Smooth muscle cell of the brain vasculature (primary cell): ENCODE measurements around the gene OLA1.

Experiments
- DNase-seq: peaks from one replicate; pipeline ENCODE4 v3.0.0-alpha.2; 2012; ENCODE audit warnings: low read depth, low spot score

The OLA1 gene

DNA sequence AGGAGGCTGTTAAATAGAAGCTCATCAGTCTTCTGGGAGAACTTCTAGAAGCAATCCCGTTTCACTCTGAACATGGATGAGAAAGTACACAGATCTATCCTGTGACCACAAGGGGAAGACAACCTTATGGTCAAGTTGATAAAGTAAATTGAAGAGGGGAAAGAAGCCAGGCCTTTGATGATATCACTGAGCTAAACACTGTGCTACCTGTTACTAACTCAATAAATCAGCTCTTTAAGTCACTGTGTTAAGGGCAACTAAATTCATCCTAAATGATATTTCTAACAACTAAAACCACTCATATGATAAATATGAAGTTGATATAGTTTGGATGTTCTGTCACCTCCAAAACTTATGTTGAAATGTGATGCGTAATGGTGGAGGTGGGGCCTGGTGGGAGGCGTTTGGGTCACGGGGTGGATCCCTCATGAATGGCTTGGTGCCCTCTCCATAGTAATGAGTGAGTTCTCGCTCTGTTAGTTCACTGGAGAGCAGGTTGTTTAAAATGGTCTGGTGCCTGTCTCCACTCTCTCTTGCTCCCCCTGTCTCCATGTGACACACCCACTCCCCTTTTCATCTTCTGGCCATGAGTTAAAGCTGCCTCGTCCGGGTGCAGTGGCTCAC is 23.6 kb downstream of the OLA1 start:
- DNase-seq = no peak

DNA sequence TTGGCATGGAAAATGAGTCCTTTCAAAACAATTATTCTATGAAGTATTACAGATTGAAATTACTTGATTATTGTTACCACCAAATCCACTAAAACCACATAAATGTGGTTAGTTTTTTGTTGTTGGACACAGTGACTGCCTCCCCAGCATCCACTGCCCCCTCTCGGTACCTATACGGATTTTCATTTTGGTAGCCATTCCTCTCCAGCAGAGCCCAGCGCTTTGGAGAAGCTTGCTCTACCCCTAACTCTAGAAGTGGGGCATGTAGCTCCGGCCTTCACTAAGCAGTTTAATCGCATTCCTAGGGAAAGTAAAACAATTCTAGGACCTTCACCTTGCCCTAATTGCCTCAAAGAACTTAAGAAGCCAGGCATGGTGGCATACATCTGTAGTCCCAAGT is 24.2 kb downstream of the OLA1 start:
- DNase-seq = no peak

DNA sequence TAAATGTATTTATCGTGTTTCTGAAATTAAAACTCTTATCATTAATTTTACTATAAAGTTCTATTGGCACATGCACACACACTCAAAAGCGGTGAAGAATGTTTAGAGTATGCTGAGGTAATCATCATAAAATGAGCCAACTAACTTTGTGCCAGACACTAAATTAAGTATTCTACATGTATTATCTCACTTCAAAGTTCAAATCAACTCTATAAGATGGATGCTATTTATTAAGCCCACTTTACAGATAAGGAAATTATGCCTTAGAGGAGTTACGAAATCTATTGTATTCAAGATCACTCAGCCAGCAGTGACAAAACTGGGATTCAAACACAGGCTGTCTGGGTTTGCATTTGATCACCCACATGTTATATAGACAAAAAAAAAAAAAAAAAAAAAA is 24.9 kb downstream of the OLA1 start:
- DNase-seq = no peak

DNA sequence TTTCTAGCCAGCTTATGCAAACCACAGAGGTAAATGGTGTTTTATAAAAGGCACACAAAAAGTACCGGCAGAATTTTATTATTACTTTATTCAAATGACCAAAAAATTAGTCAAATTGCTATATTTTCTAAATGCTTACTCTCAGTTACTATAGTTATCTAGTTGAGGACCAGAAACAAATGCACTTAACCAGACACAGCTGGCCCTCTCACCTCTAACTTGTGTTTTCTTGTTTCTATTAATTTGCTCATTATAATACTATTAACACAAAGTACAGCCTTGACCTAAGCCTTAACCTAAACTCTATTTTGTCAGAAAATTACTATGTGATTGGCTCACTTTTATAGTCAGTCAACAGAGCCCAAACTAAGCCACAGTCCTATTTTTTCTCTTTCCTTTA is 26.2 kb downstream of the OLA1 start:
- DNase-seq = no peak

DNA sequence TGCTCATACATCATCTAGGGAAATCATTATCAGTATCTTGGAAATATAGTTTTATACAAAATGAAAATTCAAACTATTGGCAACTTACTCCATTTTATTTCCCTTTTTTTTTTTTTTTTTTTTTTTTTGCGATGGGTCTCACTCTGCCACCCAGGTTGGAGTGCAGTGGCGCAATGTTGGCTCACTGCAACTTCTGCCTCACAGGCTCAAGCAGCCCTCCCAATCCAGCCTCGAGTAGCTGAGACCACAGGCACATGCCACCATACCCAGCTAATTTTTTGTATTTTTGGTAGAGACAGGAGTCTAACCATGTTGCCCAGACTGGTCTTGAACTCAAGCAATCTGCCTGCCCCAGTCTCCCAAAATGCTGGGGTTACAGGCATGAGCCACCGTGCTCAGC is 29.0 kb downstream of the OLA1 start:
- DNase-seq = no peak

DNA sequence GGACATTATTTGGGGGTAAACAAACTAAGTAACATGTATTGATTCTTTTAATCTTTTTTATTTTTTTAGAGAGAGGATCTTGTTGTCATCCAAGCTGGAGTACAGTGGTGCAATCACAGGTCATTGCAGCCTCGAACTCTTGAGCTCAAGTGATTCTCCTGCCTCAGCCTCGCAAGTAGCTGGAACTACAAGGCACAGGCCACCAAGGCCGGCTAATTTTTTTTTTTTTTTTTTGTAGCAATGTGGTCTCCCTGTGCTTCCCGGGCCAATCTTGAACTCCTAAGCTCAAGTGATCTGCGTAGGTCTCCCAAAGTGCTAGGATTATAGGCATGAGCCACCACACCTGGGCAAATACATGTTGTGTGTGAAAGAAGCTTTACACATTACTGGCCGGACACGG is 29.6 kb downstream of the OLA1 start:
- DNase-seq = no peak

DNA sequence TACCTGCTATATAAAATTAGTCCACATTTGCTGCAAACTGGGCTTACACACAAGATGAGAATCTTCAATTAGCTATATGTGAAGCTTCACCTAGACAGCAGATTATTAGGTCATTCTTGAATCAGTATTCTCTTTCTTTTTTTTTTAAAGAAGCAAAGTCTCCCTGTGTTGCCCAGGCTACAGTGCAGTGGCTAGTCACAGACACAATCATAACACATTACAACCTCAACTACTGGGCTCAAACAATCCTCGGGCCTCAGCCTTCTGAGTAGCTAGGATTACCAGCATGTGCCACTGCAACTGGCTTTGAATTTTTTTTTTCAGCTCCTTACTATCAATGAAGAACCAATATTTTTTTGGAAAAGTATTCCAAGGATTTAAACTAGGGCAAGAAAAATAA is 30.5 kb downstream of the OLA1 start:
- DNase-seq = no peak

DNA sequence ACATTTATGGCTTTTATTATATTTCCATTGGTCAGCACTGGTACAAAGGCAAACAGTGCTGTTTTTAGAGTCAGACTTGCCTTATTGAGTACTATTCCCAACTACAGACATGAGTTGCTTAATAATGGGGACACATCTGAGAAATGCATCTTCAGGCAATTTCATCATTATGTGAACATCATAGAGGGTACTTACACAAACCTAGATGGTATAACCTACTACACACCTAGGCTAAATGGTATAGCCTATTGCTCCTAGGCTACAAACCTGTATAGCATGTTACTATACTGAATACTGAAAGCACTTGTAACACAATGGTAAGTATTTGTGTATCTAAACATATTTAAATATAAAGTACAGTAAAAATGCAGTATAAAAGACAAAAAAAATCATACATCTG is 36.4 kb downstream of the OLA1 start:
- no peak for DNase-seq

DNA sequence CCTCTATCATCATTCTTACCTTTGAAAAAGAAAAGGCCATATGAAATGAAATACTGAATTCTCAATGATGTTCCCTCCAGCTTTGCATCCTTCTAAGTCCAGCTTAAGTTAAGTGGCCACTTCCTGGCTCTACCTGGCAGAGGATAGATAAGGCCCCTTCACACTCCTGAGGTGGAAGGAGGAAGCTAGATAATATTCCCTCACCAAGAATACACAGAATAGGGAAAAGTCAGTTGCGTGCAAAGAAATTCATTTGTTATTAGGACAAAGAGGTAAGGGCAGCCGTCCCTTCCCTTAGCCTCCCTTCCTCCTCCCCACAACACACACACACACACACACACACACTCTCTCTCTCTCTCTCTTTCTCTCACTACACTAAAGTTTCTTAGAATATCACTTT is 37.5 kb downstream of the OLA1 start:
- no peak for DNase-seq

DNA sequence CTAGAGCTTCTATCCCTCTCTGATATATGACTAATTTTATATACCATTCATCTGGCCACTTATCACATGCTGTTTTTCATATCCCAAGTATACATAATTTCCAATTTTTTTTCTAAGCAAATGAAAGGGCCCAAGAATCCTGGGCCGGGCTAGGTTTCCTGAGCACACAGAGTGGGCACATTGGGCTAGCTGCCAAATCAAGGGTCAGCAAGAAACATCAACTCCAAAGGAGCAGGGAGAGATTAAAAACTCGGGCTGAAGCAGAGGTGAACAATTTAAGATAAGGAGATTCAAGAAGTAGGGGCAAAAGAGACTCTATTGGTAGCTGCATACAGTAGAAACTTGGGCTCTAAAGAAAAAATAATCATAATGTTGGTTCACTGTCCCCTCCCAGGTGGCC is 39.0 kb downstream of the OLA1 start:
- no peak for DNase-seq

DNA sequence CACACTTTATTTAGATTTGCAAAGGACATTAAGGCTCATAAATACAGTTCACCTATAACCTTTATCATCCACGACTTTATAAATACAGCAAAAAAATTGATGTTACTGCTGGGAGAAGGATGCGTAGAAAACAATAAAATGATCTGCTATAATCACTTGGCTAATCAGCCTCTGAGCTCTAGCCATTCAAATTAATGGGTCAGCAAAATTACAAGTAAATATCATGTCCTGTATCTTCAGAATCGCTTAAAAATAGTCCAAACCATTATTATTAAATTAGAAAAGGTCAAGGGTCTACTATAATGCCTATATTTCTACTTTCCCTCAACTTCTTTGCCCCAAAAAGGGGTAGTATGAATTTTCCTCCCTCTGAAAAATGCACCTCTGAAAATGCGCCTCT is 40.3 kb downstream of the OLA1 start:
- no peak for DNase-seq

DNA sequence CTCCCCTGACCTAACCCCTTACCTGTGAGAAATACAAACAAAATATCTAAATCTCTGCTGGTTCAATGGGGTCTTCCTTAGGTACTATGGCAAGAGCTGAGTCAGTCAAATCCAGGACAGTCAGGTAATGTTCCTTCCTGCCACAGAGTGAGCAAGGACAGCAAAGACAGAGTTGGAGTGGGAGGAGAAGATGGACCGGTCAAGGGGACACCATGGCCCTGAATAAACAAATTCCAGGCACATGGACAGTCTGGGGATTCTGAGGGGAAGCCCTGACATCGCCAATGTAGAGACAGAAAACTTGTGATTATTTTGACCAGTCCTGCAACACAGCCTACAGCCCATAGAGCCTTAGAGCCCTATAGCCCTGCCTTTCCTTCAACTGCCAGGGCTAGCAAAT is 42.8 kb downstream of the OLA1 start:
- DNase-seq = no peak

DNA sequence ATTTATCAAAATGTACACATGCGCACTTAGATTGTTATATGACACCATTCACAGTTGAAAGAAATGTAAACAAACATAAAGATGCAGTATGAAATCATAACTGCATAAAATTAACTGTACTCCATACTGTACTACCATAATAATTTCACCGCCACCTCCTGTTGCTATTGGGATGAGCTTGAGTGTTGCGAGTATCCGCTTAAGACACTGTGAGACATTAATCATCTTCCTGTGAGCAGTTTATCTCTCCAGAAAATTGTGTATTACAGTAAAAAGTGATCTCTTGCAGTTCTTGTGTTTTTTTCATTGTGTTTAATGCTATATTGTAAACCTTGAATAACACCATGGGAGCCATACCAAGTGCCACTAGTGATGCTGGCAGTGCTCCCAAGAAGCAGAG is 46.1 kb downstream of the OLA1 start:
- no peak for DNase-seq

DNA sequence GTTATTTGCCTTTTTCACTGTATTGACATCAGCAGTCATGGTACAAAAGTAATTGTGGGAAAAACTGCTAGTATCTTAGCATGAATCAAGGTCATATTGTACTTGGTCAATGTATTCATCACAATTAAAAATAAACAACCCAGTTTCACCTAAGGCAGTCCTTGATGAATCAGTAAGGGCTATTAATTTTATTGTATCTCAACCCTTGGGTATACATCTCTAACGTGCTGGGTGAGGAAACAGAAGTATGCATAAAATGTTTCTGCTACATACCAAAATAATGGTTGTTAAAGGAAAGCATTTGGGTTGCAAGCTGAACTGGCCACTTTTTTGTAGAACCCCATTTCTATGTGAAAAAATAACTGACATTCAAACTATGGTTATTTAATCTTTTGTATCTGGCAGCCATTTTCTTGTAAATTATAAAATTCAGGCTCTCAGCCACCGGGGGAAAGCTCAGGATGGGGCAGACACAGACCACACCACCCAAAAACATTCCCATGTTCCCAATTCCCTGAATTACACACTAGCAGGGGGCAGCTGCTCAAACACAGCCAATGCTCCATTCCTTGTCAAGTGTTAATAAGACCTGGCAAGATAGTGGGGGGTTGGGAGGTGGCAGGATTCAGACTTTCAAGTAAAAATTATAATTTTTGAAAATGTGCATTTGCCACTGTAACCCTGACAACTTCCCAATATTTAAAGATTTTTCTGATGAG is 49.3 kb downstream of the OLA1 start:
- DNase-seq = no peak

DNA sequence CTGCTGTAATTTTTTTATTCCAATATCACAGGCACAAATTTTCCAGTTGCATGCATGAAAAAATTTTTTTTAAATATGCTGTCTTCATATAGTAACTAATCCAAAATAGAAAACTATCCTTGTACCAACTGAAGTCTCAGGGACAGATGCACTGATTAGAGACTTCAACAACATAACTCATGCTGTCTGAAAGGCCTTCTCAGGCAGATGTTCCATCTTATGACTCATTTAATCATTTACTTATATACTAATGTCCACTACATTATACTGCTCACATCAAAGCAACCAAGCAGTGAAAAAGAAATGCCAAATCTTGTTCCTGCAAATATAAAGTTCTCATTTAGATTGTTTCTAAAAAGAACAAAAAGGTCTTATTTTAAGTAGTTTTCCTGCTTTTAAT is 53.1 kb downstream of the OLA1 start:
- no peak for DNase-seq

DNA sequence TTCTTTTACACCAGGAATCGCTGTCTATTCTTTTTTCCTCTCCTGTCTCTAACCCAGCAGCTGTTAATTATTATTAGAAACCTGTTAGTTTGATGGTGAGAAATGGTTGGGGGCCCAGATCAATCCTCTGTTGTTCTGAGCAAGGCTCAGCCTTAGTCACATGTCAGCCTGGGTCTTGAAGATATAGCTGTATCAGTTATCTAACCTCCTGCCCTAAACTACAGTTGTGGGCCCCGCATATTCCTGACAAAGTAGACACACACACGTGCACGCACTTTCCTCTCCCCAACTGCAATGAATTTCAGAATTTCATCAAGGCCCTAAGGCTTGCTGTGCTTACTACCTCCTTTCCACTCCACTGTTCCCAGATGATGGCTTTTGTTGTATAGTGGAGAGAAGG is 54.6 kb downstream of the OLA1 start:
- DNase-seq = no peak

DNA sequence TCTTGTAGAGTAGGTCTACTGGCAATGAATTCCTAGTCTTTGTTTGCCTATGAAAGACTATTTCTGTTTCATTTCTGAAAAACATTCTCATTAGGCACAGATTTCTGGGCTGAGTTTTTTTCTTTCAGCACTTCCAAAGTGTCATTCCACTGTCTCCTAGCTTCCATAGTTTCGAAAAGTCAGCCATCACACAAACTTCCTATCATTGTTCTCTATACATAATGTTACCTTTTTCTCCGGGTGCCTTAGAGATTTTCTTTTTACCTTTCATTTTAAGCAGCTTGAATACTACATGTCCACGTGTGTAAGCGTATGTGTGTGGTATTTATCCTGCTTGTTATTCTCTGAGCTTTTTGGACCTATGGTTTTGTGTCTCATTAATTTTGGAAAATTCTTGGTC is 55.7 kb downstream of the OLA1 start:
- DNase-seq = no peak

DNA sequence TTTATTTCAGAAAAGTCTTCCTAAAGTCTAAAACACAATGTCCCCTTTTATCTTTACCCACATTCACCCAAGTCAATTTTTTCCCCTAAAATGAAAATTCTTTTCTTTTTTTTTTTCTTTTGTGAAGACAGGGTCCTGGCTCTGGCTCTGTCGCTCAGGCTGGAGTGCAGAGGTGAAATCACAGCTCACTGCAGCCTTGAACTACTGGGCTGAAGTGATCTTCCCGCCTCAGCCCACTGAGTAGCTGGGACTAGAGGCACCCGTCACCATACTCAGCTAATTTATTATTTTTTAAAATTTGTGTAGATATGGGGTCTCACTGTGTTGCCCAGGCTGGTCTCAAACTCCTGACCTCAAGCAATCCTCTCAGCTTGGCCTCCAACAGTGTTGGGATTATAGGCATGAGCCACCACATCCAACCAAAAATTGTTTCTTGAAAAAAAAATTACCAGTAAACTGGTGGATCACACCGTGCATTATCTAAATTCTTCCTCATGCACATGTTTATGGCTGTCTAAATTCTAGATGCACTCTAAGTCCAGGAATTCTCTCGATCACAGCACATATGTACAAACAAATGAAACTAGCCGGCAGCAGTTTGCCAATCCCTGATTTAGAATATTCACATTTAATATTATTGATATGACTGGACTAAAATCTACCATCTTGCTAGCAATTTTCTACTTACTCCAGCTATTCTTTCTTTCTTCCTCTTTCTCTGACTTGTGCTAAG is 56.8 kb downstream of the OLA1 start:
- DNase-seq = no peak

DNA sequence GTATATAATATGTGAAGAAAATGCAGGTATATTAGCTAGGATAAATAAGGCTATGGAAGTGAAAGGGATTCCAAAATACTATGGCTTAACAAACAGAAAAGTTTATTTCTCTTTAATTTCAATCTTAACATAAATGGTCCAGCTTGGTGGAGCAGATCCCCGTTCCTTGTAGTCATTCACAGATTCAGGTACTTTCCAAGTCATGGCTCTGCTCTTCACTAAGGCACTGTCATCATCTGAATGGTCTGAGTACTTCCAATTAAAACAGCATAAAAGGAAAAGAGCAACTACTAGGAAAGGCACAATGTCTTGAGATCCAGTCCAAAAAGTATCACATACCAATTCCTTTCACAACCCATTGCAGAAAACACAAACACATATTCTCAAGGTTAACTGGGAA is 63.4 kb downstream of the OLA1 start:
- no peak for DNase-seq

DNA sequence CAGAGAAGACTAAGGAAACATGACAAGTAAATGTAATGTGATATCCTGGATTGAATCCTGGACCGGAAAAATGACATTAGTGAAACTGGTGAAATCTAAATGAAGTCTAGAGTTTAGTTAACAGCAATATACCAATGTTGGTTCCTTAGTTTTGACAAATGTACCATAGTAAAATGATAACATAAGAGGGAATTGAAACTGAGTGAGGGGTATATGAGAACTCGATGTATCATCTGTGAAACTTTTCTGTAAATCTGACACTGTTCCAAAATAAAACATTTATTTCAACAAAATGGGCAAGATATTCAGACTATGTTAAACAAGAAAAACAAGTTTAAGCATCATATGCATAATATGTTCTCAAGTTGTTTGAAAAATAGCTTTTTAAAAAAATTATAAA is 63.8 kb downstream of the OLA1 start:
- no peak for DNase-seq

DNA sequence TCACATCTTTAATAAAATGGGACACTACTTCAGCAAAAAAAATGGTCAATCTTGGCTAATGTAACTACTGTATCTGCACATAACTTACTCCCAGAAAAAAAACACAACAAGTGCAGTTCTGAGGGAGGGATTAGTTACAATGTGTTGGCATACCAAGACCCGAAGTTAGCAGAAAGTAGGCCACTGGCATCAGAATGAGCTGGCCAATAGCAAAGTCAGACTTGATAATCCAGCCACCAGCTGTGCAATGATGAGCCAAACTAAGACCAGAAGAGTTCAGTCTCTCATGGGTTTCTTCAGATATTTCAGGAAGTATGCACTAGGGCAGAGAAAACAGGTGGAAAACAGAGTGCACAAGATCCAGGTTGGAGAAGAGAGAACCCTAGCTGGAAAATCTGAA is 65.3 kb downstream of the OLA1 start:
- no peak for DNase-seq

DNA sequence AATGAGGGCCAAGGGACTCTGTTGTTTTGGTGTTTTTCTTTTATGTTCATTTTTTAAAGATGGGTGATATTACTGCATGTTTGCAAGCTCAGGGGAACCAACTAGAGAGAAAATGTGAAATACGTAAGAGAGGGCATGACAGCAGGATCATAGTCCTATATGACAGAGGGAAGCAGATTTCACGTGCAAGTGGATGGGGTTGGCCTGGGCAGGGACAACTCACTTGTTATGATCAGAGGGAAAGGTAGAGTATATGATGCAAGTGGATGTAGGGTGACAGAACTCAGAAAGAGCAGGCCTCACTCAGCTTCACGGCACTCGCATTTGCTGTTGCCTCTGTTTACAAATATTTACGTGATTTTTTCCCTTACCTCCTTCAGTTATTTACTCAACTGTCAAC is 67.0 kb downstream of the OLA1 start:
- DNase-seq = no peak

DNA sequence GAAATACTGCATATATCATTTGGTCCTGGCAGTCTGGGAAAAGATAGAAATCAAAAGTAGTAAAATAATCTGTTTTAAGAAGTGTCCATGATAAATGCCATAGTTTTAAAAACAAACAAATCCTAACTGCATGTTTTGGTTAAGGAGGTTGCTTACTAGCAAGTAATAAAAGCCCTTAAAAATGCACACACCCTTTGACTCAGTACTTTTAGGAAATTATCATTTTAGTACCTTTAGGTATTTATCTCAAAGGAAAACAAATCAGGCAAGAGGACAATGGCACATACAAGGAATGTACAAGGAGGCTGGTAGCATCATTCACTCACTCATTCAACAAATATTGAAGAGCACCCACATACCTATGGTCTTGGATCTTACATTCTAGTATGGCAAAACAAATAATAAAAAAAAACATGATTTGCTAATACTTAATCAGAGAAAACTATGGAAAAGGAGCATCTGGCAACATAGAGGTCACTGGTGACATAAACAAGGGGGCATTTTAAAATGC is 67.6 kb downstream of the OLA1 start:
- DNase-seq = no peak
